HG03575 (cell line): ENCODE data around the gene AMZ1.
"Not testable (repeated sequence)": the region's sequence is repeated elsewhere in the genome, so short reads cannot be mapped to it uniquely, and the experiment has no call there.

Source experiments
- ATAC-seq: cut with Tn5 transposase; IDR thresholded peaks from one replicate; pipeline ENCODE4 v1.9.1; 2021; ENCODE audit not compliant: unreplicated experiment, insufficient number of reproducible peaks, low FRiP score; ENCODE audit errors: extremely low read depth

Gene AMZ1

GRCh38 chr7:2720024-2720423 is 32.0 kb downstream of the AMZ1 start:
- no peak for ATAC-seq

DNA sequence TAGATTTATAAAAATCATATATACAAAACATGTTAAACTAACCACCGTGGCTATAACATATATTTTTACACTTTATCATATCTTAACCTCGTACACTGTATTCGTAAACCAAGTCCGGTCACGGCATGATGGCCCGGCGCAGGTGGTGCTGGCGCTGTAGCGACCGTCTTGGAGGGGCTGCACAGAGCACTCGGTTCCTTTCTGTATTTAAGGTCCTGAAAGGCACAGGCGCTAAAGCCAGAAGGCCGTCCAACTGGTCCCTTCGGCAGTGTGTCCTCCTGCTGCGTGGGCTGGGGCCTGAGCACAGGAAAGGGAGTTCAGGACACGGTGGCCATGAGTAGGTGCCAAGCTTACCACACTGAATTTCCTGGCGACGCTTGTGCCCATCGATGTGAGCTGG is 33.8 kb downstream of the AMZ1 start:
- ATAC-seq, result no peak

DNA sequence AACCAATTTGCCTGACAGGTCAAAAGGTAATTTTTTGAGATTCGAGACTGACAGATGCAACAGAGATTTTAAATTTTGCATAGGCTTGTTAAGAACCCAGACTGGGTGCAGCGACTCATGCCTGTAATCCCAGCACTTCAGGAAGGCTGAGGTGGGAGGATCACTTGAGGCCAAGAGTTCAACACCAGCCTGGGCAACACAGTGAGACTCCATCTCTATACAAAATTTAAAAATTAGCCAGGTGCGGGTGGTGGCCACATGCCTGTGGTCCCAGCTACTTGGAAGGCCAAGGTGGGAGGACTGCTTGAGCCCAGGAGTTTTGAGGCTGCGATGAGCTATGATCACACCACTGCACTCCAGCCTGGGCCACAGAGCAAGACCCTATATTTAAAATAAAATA is 34.6 kb downstream of the AMZ1 start:
- no peak for ATAC-seq

- ATAC-seq, result no peak
Observed at GRCh38 chr7:2723138-2723850, 35.3 kb downstream of the AMZ1 start.

GRCh38 chr7:2724036-2724435 is 36.0 kb downstream of the AMZ1 start:
- not testable (repeated sequence) for ATAC-seq

DNA sequence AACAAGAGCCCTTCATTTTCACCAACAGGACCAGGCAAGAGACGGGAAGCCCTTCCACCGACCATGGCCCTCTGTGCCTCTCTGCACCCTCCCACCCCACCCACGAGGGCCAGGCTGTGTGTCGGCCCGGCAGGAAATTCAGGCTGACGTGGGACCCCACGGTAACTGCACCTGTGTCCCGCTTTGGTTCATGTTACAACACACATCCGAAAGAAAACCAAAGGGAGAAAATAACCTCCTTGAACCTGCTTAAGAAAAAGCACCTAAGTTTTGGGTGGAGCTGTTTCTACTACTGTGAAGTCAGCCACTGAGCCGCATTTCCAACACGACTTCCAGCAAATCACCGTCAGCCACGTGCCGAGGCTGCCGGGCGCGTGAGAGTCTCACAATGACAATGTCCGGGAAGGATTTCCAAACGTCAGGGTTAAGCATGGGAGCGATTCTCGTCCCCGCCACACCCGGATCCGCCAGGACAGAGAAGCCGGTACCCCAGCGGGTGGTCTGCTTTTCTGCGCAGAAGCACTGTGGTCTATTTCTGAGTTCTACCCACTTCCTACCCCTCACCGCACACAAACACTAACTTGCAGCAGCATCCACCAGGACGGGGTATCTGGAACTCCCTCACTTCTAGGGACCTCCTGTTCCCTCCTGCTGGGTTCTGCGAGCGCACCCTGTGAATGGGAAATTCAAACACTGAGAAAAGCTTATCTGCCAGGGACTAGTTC is 36.6 kb downstream of the AMZ1 start:
- ATAC-seq, result no peak

DNA sequence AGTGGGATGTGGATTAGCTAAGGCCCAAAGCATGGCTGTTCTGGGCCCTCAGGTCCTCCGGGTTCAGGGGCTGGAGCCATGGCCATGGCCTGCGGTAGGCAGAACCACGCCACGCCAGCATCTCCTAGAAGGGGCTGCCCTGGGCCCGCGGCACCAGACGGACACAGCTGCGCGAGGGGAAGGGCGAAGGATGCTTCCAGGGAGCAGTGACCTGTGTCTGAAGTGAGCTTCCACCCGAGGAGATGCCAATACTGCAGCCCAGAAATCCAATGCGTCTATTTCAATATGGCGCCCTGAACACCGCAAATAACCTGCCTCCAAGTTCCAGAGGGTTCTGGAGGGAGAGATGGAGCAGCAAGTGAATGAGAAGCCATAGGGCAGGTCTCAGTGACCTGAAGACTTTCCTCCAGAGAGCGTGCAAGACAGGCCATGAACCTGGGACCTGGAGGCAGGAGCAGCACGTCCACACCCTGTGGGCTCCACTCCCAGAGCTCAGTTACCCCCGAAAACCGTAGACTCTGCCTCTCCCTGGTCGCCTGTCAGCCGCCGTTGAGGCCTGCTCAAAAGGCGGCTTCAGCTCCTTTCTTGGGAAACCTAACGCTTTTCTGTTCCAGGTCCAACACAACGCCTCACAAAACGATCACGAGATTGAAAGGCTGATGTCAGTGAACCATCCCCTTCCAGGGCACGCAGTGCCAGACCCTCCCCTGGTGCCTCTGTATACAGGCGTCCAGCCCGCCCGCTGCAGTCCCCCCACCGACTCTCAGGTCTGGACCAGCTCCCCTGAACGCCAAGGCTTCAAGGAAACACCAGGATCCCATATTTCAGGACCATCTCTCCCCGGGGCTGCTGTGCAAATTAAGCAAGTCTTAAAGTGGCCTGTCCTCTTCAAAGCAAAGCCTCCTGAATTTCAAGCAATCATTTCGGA is 37.4 kb downstream of the AMZ1 start:
- ATAC-seq, result no peak

DNA sequence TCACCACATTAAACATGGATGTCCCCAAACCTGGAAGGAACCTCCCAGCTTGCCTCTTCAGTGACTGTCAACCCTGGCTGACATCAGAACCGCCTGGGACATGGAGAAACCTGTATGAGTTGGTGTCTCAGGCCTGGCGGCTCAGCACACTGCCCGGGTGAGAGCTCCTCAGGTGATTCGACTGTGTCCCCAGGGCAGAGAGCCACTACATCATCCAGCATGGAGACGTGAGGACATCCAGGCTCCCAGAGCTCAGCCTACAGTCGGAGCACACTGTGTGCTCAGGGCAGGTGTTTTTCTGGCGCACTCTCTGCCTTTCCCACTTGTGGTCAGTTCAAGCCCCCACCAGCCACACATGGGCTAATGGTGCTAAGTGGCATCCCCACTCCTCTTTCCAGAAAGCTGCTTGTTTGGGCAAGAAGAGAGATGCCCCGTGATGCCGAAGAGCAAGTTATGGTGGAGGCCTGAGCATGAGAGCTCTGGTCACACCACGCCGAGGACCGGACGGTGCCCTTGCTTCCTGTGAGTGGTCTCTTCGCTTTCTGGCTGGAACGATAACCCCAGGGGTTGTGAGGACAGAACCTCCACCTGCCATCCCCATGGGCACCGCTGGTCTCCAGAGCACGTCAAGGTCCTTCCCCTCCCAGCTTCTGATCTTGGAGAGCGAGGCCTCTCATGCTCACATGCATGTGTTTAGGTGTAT is 38.5 kb downstream of the AMZ1 start:
- ATAC-seq, result no peak

DNA sequence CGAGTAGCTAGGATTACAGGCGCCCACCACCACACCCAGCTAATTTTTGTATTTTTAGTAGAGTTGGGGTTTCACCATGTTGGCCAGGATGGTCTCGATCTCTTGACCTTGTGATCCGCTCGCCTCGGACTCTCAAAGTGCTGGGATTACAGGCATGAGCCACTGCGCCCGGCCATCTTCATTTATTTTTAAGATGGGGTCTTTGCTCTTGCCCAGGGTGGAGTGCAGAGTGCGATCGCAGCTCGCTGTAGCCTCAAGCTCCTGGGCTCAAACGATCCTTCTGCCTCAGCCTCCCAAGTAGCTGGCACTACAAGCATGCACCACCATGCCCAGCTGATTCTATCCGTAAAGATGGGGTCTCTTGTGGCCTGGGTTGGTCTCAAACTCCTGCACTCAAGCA is 39.2 kb downstream of the AMZ1 start:
- not testable (repeated sequence) for ATAC-seq

- ATAC-seq, result no peak
Observed at GRCh38 chr7:2728316-2729030, 40.5 kb downstream of the AMZ1 start.

- no peak for ATAC-seq
Observed at GRCh38 chr7:2729031-2729892, 41.3 kb downstream of the AMZ1 start.

DNA sequence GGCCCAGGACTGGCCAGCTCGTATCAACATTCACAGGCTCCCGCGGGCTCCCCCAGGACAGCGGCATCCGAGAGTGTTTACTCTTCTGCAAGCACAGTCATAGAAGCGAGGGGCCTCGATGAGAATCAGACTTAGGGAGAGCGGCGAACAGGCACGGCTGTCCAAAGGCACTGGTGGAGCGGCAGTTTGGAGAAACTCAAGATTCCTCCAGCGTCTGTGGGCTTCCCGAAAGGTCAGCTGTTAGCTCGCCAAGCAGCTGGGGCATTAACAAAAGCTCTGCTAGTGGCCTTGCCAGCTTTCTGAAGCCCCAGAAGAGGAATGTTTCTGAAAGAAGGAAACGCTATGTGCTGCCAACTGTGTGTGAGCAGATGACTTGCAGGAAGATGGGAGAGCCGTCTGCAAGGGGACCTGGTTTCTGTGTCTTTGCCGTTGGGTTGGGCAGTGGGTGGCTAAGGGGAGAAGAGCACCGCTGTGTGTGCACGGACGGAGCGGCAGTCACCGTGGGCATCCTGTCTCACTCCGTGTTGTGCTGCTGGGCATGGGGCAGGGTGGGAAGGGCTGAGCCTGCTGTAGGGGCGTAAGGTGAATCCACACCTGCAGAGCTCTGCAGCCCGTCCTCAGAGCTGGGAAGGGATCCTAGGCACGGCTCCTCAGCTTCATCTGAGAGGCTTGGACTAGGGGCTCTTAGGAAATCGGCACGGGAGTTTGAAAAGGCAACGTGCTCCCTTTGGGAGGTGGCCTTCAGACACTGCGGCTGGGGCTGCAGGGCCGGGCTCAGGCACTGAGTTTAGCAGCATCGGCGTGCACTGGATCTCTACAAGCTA is 42.1 kb downstream of the AMZ1 start:
- ATAC-seq, result no peak

- no peak for ATAC-seq
Observed at GRCh38 chr7:2730846-2731770, 43.1 kb downstream of the AMZ1 start.

- ATAC-seq, result no peak
Observed at GRCh38 chr7:2732388-2732787, 44.4 kb downstream of the AMZ1 start.

DNA sequence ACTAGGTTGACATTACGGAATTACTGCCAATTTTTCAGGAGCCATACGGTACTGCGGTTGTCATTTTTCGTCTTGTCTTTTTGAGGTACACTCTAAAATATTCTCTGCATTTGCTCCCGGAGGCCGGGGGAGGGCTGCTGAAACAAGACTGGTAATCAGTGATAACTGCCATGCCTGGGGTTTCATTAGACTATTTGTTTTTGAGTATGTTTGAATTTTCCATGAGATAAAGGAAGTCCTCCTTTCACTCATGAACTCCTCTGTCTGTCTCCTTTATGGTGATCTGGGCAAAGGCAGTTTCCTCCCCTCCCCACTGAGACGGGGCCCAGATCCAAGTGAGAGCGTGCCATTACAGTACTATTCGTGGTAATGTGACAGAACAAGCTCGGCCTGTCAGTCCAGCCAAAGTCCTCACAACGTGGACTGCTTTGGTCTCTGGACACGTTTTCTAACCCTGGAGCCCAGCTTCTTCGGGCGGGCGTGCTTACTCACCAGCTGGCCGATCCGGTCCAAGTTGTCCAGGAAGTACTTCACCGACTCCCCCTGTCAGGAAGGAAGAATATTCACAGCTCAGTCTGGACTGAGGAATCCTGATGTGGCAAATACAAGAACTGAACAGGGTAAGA is 45.1 kb downstream of the AMZ1 start:
- ATAC-seq, result no peak
